Activated T-cell treated with anti-CD3 and anti-CD28 coated beads for 24 hours (primary cell): ENCODE results near the gene RAB8A.

Experiments
- DNase-seq: peaks from one replicate; pipeline ENCODE4 v3.0.0-alpha.2; 2020; ENCODE audit warnings: low read depth

RAB8A gene

GRCh38 chr19:16111160-16111908, at the start of gene RAB8A:
Gene RAB8A, plus strand, starts transcription at chr19:16111889. Its CDS starts 13 bp downstream, at chr19:16111902.
- peak; percentile 99 for DNase-seq

- no peak for DNase-seq
Observed at GRCh38 chr19:16061943-16062342, 49.7 kb upstream of the RAB8A start.

- DNase-seq, result peak; percentile 46
Observed at GRCh38 chr19:16062789-16063188, 48.9 kb upstream of the RAB8A start.

GRCh38 chr19:16064209-16064889, 47.3 kb upstream of the RAB8A start:
- no peak for DNase-seq

GRCh38 chr19:16066611-16067104, 45.0 kb upstream of the RAB8A start:
- peak; percentile 40 for DNase-seq

GRCh38 chr19:16067205-16067938, 44.3 kb upstream of the RAB8A start:
- DNase-seq, result no peak

GRCh38 chr19:16068696-16069259, 42.9 kb upstream of the RAB8A start:
- no peak for DNase-seq

- DNase-seq, result no peak
Observed at GRCh38 chr19:16069813-16070365, 41.8 kb upstream of the RAB8A start.

- DNase-seq, result peak; percentile 71
Observed at GRCh38 chr19:16070366-16070990, 41.2 kb upstream of the RAB8A start.

GRCh38 chr19:16071072-16071691, 40.5 kb upstream of the RAB8A start:
- DNase-seq, result no peak

GRCh38 chr19:16073481-16073880, 38.2 kb upstream of the RAB8A start:
- no peak for DNase-seq

- no peak for DNase-seq
Observed at GRCh38 chr19:16073988-16074387, 37.7 kb upstream of the RAB8A start.

- DNase-seq, result no peak
Observed at GRCh38 chr19:16074488-16075365, 37.0 kb upstream of the RAB8A start.

GRCh38 chr19:16075430-16076153, 36.1 kb upstream of the RAB8A start:
- no peak for DNase-seq

GRCh38 chr19:16076154-16076957, 35.3 kb upstream of the RAB8A start, which contains the start of gene TPM4:
Gene TPM4, plus strand, starts transcription at chr19:16076495. Its CDS starts 71 bp downstream, at chr19:16076566.
- peak; percentile 80 for DNase-seq

- peak; percentile 26 for DNase-seq
Observed at GRCh38 chr19:16076958-16077611, 34.6 kb upstream of the RAB8A start.

- no peak for DNase-seq
Observed at GRCh38 chr19:16077984-16078758, 33.5 kb upstream of the RAB8A start.
